Fibroblast of the conjunctiva (primary cell): Measurements from ENCODE around the gene KCNQ1.
A peak's percentile ranks its signal among the peaks of the same experiment; 100 is the strongest.

ENCODE experiments used
- DNase-seq: peaks from one replicate; pipeline ENCODE4 v3.0.0-alpha.2; 2010; ENCODE audit warnings: low read depth

The KCNQ1 gene

DNA sequence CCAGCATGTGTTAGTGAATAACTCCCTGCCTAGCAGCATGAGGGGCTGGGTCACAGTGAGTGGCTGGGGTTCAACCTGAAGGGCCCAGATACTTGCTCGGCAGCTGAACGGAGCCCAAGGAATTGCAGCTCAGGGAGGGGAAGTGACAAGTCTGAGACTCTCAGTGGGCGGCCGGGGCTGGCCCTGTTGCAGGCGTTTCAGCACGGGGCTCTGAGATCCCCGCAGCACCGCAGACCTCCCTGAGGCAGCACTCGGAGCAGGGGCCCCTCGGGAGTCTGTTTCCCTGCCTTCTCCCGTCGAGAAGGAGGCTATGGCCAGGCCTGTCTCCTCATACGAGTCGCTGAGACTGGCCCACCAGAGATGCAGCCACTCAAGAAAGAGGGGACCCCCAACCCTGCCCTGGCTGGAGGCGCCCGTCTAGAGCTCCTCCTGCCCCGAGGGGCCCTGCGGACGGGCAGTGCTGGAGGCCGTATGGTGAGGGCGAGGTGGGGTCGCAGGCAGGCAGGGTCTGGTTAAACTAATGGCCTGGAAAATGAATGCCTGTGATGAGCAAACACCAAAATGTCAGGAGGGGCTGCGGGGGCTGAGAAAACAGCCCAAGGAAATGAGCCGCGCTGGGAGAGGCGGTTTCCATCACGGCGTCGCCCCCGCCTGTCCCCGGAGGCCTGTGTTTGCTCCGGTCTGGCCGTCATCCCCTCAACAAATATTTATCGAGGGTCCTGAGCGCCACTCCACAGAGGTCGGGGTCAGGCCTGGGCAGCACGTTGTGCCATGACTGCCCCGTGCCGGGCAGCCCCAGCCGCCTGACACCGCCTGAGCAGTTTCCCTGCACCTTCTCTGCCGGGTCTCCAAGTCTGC lies 35.0 kb upstream of the KCNQ1 start:
- DNase-seq, result no peak

DNA sequence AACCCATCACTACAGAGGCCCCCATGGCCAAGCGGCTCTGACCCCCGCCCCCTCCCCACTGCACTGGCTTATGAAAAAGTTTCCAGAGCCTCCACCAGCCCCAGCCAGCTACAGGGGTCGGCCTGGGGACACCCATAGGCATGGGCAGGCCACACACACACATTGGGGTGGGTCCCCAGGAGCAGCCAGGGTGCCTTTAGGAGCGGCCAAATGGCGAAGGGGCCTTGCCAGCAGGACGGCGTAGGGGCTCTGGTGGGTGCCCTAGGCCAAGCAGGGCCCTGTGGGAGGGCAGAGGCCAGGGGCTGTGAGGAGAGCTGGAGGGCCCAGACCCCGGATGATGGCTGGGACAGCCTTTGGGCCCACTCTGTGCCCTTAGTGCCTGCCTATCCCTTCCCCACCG lies 34.2 kb upstream of the KCNQ1 start:
- no peak for DNase-seq

DNA sequence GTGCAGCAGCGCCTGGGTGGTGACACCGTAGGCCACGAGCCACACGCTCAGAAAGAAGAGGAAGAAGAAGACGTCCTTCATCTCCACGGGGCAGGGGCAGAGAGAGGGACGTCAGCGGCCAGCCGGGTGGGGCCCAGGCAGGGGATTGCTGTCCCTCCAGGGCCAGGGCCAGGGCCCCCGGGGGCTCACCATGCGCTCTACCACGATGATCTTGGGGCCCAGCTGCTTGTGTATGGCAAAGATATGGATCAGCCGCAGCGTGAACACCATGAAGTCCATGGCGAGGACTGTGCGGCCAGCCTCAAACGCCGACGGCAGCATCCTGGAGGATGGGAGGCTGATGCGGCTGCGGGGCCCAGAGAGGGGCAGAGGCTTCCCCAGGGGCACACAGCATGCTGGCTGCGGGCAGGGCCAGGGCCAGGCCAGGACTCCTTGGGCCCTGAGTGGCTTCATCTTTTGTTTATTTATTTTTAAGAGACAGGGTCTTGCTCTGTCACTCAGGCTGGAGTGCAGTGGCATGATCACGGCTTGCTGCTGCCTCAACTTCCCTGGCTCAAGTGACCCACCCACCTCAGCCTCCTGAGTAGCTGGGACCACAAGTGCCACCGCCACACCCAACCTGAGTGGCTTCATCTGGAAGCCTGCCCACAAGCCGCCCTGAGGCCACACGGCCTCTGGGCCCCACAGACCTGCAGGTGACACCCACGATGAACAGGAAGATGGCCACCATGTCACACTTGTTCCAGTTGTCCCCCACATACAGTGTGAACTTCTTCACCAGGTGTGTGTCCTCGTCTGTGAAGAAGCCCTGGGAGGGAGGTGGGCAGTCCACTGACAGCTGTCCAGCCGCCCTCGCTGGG lies 33.1 kb upstream of the KCNQ1 start:
- no peak for DNase-seq

DNA sequence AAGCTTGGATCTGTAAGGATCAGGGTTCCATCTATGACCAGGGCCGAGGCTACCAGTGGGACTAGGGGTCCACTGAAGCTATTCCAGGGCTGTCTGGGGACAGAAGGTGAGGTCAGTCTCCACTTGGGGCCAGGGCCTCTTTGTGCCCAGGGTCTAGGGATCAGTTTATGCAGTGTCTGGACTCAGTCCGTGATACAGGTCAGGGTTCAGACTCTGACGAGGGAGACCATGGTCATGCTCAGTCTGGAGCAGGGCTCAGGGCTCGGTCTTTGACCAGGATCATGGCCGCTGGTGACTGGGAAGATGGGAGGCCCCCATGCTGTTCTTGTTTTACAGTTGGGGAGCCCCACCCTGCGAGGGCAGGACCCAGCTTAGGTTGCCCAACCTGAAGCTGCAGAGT lies 32.5 kb upstream of the KCNQ1 start:
- DNase-seq, result no peak

DNA sequence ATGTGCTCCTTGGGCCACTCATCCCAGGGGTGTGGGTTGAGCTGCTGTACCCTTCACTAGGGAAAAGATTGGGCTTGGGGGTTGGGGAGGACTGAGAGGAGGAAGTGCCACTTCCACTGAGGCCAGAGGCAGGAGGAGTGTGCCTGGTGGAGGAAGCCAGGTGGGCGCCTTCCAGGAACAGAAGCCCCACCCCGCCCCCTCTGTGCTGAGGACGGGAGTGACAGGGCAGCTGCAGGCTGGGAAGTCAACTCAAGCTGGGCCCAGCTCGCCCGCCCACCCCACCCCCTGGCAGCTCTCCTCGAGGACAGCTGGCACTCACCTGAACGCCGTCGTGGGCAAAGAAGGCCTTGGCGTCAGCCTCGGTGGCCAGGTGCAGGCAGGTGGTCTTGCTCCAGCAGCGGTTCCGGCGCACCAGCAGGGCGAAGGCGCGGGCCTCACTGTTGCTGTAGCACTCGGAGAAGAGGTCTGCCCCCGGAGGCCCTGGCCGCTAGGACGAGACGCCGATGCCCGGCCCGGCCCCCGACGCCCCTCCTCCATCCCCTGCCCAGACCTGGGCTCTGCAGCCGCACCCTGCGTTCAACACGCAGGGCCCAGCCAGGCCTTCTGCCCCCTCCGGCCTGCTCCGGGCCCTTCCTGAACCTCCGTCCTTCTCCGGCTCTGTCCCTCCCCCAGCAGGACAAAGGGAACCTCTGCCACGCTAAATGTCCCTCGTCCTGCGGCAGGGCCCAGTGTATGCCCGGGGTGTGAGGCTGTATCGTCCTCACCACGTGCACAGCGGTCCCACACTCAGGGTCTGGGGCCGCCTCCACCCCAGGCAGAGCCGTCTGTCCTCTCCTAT lies 30.8 kb upstream of the KCNQ1 start:
- DNase-seq, result no peak

DNA sequence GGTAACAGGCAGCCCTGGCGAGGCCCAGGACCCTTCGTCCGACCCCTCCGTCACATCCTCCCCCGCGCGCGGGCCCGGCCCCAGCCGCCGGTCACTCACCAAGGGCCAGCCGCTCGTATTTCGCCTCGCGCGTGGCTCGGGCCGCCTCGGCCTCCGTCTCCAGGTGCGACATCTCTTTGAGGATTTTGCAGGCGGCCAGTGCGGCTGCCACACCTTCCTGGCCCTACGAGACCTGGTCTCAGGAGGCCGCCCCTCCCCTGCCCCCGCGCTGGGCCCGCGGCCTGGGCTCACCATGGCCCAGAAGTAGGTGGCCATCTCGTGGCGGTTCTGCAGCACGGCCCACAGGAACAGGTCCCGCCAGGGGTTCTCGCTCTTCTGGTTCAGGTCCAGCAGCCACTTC lies 30.2 kb upstream of the KCNQ1 start:
- DNase-seq, result no peak

DNA sequence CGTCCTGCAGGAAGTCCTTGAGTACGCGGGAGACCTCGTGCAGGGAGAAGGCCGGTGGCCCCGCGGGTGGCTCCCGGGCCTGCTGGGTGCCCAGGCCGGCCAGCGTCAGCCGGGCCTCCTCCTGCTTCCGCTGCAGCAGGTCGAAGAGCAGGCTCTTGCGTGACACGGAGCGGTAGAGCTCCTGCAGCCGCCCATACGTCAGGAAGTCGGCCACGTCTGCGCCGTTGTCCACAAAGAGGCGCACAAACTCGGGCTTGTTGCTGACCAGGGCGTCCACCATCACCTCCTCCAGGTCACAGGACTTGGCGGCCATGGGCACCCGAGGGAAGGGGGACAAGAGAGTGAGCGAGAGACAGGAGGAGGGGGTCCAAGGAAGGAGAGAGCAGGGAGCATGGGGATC lies 29.6 kb upstream of the KCNQ1 start:
- DNase-seq, result no peak

DNA sequence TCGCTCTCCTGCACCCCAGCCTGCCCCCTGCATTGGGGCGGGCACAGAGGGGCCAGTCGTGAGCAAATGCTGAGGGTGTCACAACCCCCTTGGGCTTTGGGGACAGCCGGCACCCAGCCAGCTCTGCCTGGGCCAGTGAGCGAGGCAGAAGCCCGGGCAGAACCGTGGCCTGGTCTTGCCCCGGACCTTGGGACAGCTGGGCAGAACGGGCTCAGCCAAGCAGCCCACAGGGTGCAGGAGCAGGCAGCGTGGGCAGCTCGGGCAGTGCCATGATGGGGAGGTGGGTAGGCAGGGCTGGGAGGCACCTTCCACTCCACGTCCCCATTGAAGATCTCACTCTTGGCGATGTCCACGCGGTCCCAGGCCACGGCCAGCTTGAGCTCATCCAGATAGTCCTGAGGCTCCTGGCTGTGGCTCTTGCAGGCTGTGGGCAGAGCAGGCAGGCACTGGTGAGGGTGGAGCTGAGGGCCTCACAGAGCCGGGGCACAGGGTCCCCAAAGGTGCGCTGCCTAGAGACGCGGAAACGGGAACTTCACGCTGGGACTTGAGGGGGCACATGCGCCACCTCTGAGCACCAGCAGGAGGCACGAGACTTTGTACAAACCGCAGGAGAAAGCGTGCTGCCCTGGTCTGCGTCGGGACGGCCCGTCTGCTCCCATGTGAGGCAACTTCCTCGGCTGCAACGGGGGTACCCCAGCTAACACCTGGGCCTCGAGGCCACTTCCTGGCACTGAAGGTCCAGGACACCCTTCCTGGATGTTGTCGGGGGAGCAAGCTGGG lies 29.0 kb upstream of the KCNQ1 start:
- no peak for DNase-seq

DNA sequence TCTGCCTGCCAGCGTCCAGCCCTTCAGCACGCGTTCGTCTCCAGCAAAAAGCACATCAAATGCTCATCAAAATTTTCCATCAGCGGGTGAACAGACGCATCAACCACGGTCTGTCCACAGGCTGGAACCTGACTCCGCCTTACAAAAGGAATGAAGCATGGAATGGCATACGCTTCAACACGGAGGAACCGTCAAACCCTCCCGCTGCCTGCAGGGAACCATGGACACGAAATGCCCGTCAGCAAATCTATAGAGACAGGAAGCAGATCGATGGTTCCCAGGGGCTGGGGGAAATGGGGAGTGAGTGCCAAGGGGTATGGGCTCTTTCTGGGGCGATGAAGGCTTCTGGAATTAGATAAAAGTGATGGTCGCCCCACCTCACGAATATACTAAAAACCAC lies 28.0 kb upstream of the KCNQ1 start:
- no peak for DNase-seq

DNA sequence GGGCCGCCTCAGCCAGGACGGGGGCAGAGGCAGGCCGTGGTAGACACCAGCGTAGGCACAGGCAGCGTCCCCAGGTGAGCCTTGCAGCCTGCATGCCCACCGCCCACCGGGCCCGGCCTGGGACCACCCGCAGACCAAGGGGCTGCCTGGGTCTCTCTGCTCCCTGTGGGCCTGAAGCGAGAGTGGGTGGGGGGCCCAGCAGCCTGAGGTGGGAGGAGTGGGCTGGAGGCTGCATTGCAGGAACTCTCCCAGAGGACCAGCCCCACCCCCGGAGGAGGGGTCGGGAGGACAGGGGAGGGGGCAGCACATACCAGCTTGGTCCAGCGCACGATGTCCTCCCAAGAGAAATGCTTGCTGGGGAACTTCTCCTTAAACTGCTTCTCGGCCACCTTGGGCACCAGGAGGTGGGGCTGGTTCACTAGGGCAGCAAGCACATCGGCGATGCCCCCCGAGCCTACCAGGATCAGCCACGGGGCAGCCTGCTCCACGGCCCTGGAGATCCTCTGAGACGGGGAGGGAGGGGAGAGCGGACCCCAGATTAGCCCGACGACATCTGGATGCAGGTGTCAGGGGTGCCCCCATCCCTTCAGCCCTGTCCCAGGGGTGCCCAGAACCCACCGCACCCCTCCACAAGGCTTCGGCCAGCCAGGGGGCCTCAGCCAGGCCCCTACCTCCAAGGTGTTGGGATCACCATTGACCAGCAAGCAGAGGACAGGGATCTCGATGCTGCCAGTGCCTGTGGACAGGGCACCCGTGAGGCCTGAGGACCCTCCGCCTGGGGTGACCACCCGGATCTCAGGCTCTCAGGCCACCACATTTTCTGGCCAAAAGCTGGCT lies 26.7 kb upstream of the KCNQ1 start:
- DNase-seq, result no peak

DNA sequence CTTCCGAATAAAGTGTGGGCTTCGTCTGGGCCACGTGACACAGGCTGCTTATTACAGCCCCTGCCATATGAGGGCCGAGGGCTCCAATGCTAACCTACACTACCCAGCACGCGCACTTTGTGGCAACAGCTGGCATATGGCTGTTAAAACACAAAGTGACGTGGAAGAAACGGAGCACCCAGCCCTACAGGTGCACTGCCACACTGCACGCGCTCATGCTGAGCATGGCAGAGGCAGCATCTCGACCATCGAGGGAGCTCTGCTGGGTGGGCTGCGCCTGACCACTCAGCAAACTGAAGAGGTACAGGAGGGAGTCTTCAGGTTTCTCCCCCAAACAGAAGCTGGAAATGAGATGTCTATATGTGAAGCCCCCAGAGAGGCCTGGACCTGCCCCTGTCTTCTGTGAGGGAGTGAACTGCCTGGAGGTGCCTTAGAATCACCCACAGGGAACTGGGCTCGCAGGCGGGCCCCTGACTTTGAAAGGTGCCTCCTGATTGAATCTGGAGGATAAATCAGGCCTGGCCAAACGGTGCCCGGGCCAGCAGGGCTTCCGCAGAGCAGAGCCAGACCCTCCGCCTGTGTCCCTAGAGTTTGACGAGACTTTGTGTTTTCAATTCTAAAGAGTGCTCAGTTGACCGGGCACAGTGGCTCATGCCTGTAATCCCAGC lies 26.0 kb upstream of the KCNQ1 start:
- DNase-seq, result no peak

DNA sequence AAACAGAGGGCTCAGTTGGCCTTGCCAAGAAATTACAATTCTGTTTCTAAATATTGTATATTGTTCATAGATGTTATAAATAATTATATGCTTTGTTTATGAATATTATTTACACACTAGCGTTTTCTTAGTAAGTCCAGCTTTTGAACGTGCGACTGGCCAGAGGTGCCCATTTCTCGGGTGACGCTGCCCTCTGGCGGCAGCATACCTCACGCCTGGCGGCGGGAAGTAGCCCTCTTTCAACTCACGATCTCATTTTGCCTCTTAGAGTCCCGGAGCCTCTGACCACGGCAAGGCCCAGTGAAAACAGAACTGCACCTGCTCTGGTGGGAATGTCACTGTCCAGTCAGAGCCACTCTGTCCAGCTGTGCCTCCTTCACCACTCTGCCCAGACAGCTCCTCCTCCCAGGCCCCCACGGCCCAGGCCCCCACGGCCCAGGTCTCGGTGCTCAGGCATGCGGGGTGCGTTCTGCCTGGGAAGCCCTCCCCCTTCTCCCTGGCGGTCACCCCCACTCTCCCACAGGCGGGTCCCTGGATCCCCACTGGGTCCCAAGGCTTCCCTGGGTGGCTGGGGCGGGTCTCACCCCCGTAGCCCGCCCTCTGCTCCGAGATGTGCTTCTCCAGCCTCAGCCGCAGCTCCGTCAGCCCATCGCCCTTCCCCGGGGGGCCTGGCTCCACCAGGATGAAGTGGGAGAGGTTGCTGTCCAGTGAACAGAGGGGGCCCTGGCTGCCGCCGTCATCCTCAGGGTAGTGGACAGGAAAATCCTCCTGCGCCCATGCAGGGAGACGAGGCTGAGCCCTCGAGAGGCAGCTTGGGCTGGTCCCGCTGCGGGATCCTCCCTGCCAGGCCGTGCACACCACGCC lies 24.9 kb upstream of the KCNQ1 start:
- DNase-seq, result peak; percentile 62

DNA sequence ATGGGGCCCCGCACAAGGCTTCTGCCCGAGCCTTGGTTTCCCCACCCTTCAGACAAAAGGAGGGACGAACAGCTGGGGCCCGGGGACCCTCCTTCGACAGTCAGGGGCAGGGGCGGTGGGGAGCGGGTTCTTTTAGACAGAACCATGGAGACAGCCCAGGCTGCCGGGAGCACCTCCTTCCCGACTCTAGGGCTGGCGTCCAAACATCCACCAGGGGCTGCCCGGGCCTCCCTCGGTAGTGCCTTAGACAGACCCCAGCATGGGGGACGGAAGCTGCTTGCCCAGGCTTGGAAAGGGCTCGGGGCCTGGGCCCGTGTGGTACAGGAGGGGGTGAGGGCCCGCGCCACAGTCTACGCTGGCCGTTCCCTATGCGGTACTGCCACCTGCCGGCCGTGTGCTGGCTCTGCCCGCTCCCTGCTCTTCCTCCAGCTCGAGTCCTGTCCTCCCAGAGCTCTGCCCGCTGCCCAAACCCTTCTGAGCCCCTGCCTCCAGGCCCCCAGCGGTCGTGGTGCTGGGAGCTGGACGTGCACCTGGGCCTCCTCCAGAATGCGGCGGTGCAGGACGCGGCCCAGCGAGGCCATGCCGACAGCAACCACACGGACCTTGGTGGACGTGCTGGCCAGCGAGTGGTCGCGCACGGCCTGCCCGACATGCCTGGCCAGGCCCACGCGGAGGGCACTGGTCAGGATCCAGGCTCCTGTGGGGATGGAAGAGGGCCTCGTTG lies 24.1 kb upstream of the KCNQ1 start:
- DNase-seq, result peak; percentile 59

DNA sequence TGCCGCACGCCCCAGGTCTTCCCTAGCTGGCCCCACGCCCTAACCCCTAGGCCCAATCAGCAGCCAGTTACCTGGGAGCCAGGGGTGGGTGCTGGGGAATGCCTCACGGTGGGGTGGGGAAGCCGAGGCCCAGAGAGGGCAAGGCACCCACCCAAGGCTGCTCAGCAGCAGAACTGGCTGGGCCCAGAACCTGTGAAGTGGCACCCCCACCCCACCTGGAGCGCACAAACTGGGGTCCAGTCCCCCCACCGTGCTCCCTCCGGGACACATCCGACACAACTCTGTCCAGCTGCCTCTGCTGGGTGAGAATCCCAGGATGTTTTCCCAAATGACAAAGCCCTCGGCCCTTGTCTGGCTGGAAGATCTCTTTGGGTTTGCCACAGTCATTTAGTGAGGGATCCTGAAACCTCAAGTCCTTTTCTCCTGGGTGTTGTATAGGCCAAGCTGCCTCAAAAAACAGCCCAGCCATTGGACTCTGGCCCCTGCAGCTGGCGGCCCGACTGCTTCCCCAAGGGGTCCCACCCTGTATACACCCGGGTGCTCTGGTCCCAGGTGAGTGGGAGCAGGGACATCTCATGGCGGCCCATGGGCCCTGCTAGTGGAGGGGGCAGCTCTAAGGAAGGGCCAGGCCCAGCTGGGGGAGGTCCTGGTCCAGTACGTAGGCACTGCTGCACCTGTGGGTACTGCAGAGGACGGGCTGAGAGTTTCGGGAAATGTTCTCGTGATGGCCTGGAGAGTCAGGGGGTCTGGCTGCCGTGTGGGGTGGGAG lies 23.4 kb upstream of the KCNQ1 start:
- no peak for DNase-seq

DNA sequence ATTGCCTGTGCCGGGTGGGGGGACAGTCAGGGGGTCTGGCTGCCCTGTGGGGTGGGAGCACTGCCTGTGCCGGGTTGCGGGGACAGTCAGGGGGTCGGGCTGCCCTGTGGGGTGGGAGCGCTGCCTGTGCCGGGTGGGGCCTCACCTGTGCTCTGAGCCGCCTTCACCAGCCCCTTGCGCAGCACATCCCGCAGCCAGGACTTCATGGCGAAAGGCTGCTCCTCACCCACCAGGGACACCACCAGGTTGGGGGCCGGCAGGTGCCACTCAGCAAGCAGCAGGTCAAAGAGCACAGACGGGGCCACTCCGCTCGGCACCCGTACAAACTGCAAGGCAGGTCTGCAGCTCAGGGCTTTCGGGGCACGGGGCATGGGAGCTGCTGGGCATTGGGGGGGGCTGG lies 22.8 kb upstream of the KCNQ1 start:
- DNase-seq, result no peak

DNA sequence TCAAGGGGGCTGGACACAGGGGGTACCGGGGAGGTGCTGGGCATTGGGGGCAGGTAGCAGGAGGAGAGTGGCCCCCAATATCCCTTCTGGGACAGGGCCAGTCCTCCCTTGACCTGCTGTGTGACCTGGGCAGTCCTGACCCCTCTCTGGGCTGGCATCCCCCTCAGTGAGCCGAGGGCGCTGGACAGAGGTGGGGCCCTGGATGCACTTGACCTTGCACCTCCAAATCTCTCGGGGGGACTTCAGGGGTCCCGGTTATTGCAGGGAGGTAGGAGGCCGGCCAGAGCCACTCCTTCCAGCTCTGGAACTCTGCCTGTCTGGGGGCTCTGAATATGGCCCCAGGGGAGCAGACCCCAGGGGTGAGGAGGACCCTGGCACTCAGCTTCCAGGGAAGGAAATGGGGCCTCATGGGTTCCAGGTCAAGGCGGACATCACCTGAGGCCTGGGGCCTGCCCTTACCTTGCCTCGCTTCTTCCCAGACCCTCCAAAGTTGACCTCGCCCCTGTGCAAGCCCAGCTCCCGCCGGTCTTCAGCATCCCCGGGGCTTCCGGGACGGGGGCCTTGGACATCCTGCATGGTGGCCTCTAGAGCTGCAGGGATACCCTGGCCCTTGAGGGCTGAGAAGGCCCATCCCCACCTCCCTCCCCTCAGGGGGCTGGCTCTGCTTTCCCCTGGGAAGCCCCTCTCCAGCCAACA lies 22.2 kb upstream of the KCNQ1 start:
- DNase-seq, result no peak
